ENCODE measurements around the gene RCAN2.

RCAN2 gene

GRCh38 chr6:46491201-46491627 lies at the start of gene RCAN2:
Gene RCAN2, minus strand, starts transcription at chr6:46491449.
- DNase-seq, result no peak

- no peak for DNase-seq
These were observed 48.6 kb upstream of the RCAN2 start for GRCh38 chr6:46539866-46540265.

- DNase-seq, result no peak
These were observed 47.7 kb upstream of the RCAN2 start for GRCh38 chr6:46538800-46539480.

- no peak for DNase-seq
These were observed 39.6 kb upstream of the RCAN2 start for GRCh38 chr6:46530896-46531295.

- no peak for DNase-seq
These were observed 37.9 kb upstream of the RCAN2 start for GRCh38 chr6:46528961-46529750.

- no peak for DNase-seq
These were observed 35.4 kb upstream of the RCAN2 start for GRCh38 chr6:46526607-46527006.

- no peak for DNase-seq
These were observed 34.3 kb upstream of the RCAN2 start for GRCh38 chr6:46525583-46525982.

- no peak for DNase-seq
These were observed 30.3 kb upstream of the RCAN2 start for GRCh38 chr6:46521464-46521971.

- no peak for DNase-seq
These were observed 26.0 kb upstream of the RCAN2 start for GRCh38 chr6:46517202-46517601.

- no peak for DNase-seq
These were observed 22.3 kb upstream of the RCAN2 start for GRCh38 chr6:46513533-46513932.

GRCh38 chr6:46511320-46511719 lies 20.1 kb upstream of the RCAN2 start:
- no peak for DNase-seq

- DNase-seq, result no peak
These were observed 19.4 kb upstream of the RCAN2 start for GRCh38 chr6:46510651-46511050.

GRCh38 chr6:46509981-46510510 lies 18.8 kb upstream of the RCAN2 start:
- DNase-seq, result no peak

- DNase-seq, result no peak
These were observed 17.8 kb upstream of the RCAN2 start for GRCh38 chr6:46509063-46509462.

- no peak for DNase-seq
These were observed 16.2 kb upstream of the RCAN2 start for GRCh38 chr6:46507426-46507825.

- no peak for DNase-seq
These were observed 14.7 kb upstream of the RCAN2 start for GRCh38 chr6:46505693-46506512.

GRCh38 chr6:46504242-46504641 lies 13.0 kb upstream of the RCAN2 start:
- DNase-seq, result no peak

- DNase-seq, result no peak
These were observed 11.4 kb upstream of the RCAN2 start for GRCh38 chr6:46502486-46503119.

- DNase-seq, result no peak
These were observed 10.2 kb upstream of the RCAN2 start for GRCh38 chr6:46501136-46502089.

- DNase-seq, result no peak
These were observed 9.1 kb upstream of the RCAN2 start for GRCh38 chr6:46500382-46500781.
